Tibial nerve (tissue), 4 donors: ENCODE data around the gene ZBTB7C. TPM values are rescaled to one million over a fixed set of nuclear protein-coding genes. Genes with fewer than 3 reads are reported as not detected.

Experiments used
- DNase-seq, 2 donors: peaks; one replicate each; pipeline ENCODE4 v3.0.0-alpha.2; 2019; ENCODE audit warnings: low spot score in 2 of 2
- H3K27ac ChIP-seq, 4 donors: fragments of 200-600 bp; sonication (generic) in 3 of 4; one replicate each; pipeline ENCODE4 v1.5.1; 2017 to 2019; ENCODE audit warnings: mild to moderate bottlenecking in 1 of 4
- H3K27me3 ChIP-seq, 2 donors: fragments of 200-600 bp; sonication (generic) in 1 of 2; one replicate each; pipeline versions ENCODE4 v1.5.1 to v1.6.0; 2017 to 2019
- H3K36me3 ChIP-seq, 3 donors: fragments of 200-600 bp; sonication (generic); one replicate each; pipeline ENCODE4 v1.5.1; 2018 to 2019
- H3K4me1 ChIP-seq, 4 donors: fragments of 200-600 bp; sonication (generic) in 3 of 4; one replicate each; pipeline ENCODE4 v1.5.1; 2017 to 2019
- H3K4me3 ChIP-seq, 4 donors: fragments of 200-600 bp; sonication (generic) in 3 of 4; one replicate each; pipeline ENCODE4 v1.5.1; 2017 to 2019; ENCODE audit warnings: mild to moderate bottlenecking in 1 of 4, moderate library complexity in 1 of 4
- H3K9me3 ChIP-seq, 4 donors: fragments of 200-600 bp; sonication (generic) in 3 of 4; one replicate each; pipeline ENCODE4 v1.5.1; 2017 to 2019
- EP300 ChIP-seq, 2 donors: sonication (generic); formaldehyde crosslinking; IDR thresholded peaks; one replicate each; pipeline ENCODE4 v1.6.1; 2017; ENCODE audit warnings: antibody characterized with exemption in 2 of 2, mild to moderate bottlenecking in 1 of 2
- POLR2A ChIP-seq, 2 donors: fragments of 450-650 bp; IDR thresholded peaks; one replicate each; pipeline ENCODE4 v1.6.1; 2017; ENCODE audit warnings: antibody characterized with exemption in 2 of 2, mild to moderate bottlenecking in 2 of 2, moderate library complexity in 2 of 2
- WGBS, 2 donors: methylation state at CpG; one replicate each; pipeline ENCODE4 v1.1.5; 2018; 5-methylcytosine and 5-hydroxymethylcytosine counted together
- total RNA-seq, 4 donors: library from RNA; depleted of rRNA; stranded (reverse); fragments of >200 nt; gene quantifications; one replicate each; pipeline ENCODE4 v1.1.0, GENCODE V29; 2016
- TF ChIP-seq, protein P1 (sequence below), 5 experiments: fragments of 200-600 bp in 3 of 5; fragments of 450-650 bp in 2 of 5; sonication (generic) in 3 of 5; IDR thresholded peaks; one replicate each; pipeline ENCODE4 v1.5.1; 2016 to 2019; ENCODE audit warnings: antibody characterized with exemption in 5 of 5, mild to moderate bottlenecking in 3 of 5, moderate library complexity in 2 of 5

Gene ZBTB7C
- total RNA-seq, 4 donors from 2014 or later, result 24.6 to 95.0 (median 75.3) TPM

DNA sequence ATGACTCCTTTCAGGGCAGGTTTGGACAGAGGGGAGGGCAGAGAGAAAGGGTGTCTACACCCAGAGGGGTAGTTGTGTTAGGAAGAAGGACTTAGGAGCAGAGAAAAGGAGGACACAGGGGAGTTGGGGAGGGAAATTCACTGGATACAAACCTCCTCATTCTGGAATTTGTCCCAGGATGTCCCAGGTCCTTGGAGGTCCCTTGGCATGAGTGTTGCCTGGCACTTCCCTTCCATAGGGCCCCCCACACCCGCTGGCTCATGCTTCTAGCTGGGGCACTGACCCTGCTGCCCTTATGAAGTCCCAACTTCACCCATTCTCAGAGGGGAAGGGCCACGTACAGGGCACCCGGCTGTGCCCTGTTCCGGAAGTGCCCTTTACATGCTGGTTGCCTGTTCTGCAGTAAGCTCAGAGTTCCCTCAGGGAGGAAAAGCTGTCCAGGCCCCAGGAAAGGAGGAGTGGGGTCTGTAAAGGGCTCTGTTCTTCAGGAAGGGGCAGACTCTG lies 385.1 kb downstream of the ZBTB7C start:
- Histone ChIP-seq H3K27ac (no peak overlapping the region), H3K4me1 (peaks cover 0 to 54% (median 0%) of the 10 kb centered on the region in 4 donors), H3K27me3 (peaks cover 0 to 7% of the 10 kb centered on the region in 2 donors), H3K9me3 (no peaks in the 10 kb centered on the region), H3K36me3 (peaks cover 0 to under 1% (median 0%) of the 10 kb centered on the region in 3 donors), H3K4me3 (no peak overlapping the region)
- TF ChIP-seq, protein P1, sequence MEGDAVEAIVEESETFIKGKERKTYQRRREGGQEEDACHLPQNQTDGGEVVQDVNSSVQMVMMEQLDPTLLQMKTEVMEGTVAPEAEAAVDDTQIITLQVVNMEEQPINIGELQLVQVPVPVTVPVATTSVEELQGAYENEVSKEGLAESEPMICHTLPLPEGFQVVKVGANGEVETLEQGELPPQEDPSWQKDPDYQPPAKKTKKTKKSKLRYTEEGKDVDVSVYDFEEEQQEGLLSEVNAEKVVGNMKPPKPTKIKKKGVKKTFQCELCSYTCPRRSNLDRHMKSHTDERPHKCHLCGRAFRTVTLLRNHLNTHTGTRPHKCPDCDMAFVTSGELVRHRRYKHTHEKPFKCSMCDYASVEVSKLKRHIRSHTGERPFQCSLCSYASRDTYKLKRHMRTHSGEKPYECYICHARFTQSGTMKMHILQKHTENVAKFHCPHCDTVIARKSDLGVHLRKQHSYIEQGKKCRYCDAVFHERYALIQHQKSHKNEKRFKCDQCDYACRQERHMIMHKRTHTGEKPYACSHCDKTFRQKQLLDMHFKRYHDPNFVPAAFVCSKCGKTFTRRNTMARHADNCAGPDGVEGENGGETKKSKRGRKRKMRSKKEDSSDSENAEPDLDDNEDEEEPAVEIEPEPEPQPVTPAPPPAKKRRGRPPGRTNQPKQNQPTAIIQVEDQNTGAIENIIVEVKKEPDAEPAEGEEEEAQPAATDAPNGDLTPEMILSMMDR (IDR thresholded peaks at IDR 0.05), result no peak
- TF ChIP-seq EP300 (IDR thresholded peaks at IDR 0.05) (no peak), POLR2A (IDR thresholded peaks at IDR 0.05) (no peak)
- no peak for DNase-seq
- 49 to 57% methylated on average over 4 of the region's 4 CpGs for WGBS, 2 donors

DNA sequence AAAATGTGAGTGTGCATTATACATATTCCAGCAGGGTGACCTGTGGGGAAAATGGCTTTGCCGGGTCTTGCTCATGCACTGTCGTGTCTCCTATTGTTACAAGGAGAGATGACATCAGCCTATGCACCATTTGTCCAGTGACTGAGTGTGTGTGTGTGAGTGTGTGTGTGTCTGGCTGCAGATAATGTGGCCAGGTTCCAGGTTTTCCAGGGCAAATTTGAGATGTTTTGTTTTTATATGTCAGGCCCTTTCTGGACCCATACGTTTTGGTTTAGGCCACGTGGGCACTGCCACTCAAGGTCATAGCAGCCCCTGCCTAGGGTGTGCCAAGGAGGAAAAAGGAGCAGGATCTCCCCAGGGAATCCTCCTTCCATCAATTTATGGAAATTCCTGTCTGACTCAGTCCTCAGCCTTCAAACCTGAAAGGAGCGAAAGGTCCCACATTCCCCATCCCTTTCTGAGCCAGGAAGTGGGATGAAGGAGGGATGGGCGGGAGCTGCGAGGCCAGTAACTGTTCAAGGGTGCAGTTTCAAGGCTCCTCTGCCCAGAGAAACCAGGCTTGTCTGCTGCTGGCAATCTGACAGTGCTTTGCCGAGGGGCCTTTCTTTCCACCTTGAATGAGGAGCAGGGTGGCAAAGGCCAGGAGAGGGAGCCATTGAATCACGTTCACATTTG lies 385.7 kb downstream of the ZBTB7C start:
- H3K4me1 ChIP-seq, result peaks cover 0 to 50% (median 0%) of the 10 kb centered on the region in 4 donors
- DNase-seq, result peak in 1 of 2 donors; percentile 57
- TF ChIP-seq, protein P1 (IDR thresholded peaks at IDR 0.05), result peak in 2 of 5 experiments; percentile 19 to 40
- no peak for TF ChIP-seq POLR2A (IDR thresholded peaks at IDR 0.05)
- H3K9me3 ChIP-seq, result no peaks in the 10 kb centered on the region
- WGBS, 2 donors, result 28 to 36% methylated on average over 9 of the region's 9 CpGs
- H3K4me3 ChIP-seq, result no peak overlapping the region
- H3K27ac ChIP-seq, result no peak overlapping the region
- no peaks in the 10 kb centered on the region for H3K36me3 ChIP-seq
- H3K27me3 ChIP-seq, result peaks cover 0 to 7% of the 10 kb centered on the region in 2 donors

DNA sequence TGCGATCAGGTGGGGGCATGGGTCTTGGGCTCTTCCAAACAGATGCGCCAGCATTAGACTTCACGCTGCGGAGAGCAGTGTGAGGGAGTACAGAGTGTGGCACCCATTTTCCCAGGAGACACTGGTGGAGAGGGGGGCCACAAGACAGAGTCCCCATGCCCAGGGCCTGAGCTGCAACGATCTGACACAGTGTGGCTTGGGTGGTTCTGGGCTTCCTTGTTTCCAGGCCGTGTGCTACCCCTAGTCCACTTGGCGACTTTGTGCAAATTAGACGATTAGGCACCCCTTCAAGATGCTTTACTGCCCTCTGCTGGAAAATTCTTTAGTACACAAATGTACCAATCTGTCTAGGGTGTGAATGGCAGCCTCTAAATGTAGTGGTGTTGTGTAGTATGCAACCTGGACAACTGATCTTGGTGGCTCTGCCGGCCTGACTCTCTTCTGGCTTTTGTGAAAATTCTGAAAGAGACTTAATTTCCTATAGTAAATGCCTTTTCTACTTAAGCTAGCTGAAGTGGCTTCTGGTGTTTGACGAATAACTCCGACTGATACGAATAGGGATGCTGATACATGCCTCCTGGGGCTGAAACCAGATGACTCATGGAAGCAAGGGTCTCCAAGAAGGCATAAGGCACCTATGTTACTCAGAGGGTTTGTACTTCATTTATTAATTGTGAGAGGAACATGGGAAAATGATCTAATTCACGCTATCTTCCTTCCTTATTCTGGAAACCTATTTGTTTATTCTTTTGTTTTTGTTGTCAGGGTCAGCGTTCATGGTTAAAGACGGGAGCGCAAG lies 386.5 kb downstream of the ZBTB7C start:
- H3K9me3 ChIP-seq, result no peaks in the 10 kb centered on the region
- DNase-seq, result no peak
- TF ChIP-seq, protein P1 (IDR thresholded peaks at IDR 0.05), result peak; percentile 31 to 58 (median 46)
- TF ChIP-seq EP300 (IDR thresholded peaks at IDR 0.05), result no peak
- peaks cover 0 to 42% (median 0%) of the 10 kb centered on the region in 4 donors for H3K4me1 ChIP-seq
- no peaks in the 10 kb centered on the region for H3K36me3 ChIP-seq
- no peak overlapping the region for H3K27ac ChIP-seq
- H3K27me3 ChIP-seq, result peaks cover 0 to 7% of the 10 kb centered on the region in 2 donors
- no peak overlapping the region for H3K4me3 ChIP-seq
- WGBS, 2 donors, result 54 to 59% methylated on average over 13 to 16 of the region's 16 CpGs

DNA sequence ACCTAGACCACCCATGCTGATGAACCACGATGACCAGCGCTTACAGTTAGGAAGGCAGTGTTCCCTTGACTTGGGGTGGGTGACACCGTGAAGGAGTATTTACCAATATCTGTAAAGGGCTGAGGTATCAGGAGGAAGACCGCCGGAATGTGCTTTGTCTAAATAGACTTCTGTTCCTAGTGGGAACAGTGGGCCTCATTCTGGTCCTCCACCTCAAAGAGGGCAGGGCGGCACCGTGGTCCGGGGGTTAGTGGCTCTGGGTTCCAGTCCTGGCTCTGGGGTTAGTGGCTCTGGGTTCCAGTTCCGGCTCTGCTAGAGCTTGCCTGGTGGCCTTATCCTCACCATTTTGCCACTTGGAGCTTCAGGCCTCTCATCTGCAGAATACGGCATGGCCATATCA lies 387.2 kb downstream of the ZBTB7C start:
- Histone ChIP-seq H3K36me3 (no peaks in the 10 kb centered on the region), H3K27ac (no peak overlapping the region), H3K9me3 (no peaks in the 10 kb centered on the region), H3K4me3 (no peak overlapping the region), H3K4me1 (peaks cover 0 to 35% (median 0%) of the 10 kb centered on the region in 4 donors), H3K27me3 (peaks cover 0 to 7% of the 10 kb centered on the region in 2 donors)
- TF ChIP-seq POLR2A (IDR thresholded peaks at IDR 0.05) (no peak), EP300 (IDR thresholded peaks at IDR 0.05) (no peak)
- TF ChIP-seq, protein P1 (IDR thresholded peaks at IDR 0.05), result no peak
- no peak for DNase-seq
- WGBS, 2 donors, result 77 to 93% methylated on average over 7 to 10 of the region's 10 CpGs
